ENCODE measurements around the gene ARHGEF6.

GRCh38 chrX:136783159-136783558 lies 2.4 kb upstream of the ARHGEF6 start:
- TF ChIP-seq POLR2A (IDR thresholded peaks at IDR 0.05) (no peak), POLR2AphosphoS5 (IDR thresholded peaks at IDR 0.05) (no peak), CTCF (IDR thresholded peaks at IDR 0.05) (no peak)

All from breast epithelium (tissue), 3 donors.